Osteocyte (in vitro differentiated cells): ENCODE data around the gene TACSTD2. TPM values are rescaled to one million over a fixed set of nuclear protein-coding genes. Genes with fewer than 3 reads are reported as not detected.

Source experiments
- DNase-seq: peaks from one replicate; pipeline ENCODE4 v3.0.0; 2021; ENCODE audit warnings: mixed read lengths; ENCODE audit not compliant: unreplicated experiment; ENCODE audit errors: extremely low spot score
- H3K27ac Mint-ChIP-seq: one replicate; pipeline ENCODE4 v1.8.0; 2021; ENCODE audit warnings: mild to moderate bottlenecking, mixed read lengths; ENCODE audit not compliant: unreplicated experiment
- H3K27me3 Mint-ChIP-seq: one replicate; pipeline ENCODE4 v1.8.0; 2021; ENCODE audit warnings: mixed read lengths; ENCODE audit not compliant: unreplicated experiment
- H3K36me3 Mint-ChIP-seq: one replicate; pipeline ENCODE4 v1.8.0; 2021; ENCODE audit warnings: mixed read lengths; ENCODE audit not compliant: unreplicated experiment
- H3K4me1 Mint-ChIP-seq: one replicate; pipeline ENCODE4 v1.8.0; 2021; ENCODE audit warnings: mixed read lengths; ENCODE audit not compliant: unreplicated experiment
- H3K4me3 Mint-ChIP-seq: one replicate; pipeline ENCODE4 v1.8.0; 2021; ENCODE audit warnings: mild to moderate bottlenecking, moderate library complexity, mixed read lengths; ENCODE audit not compliant: unreplicated experiment
- H3K9me3 Mint-ChIP-seq: one replicate; pipeline ENCODE4 v1.8.0; 2021; ENCODE audit warnings: mixed read lengths; ENCODE audit not compliant: unreplicated experiment
- total RNA-seq: library from RNA; stranded (reverse); gene quantifications from 2 replicates; pipeline ENCODE4 v1.2.1, GENCODE V29; 2021
- TF ChIP-seq, protein P1 (sequence below): fragments of 200-600 bp; sonication (generic); IDR thresholded peaks from 2 replicates; pipeline ENCODE4 v1.5.0; 2021; ENCODE audit warnings: antibody characterized with exemption, mild to moderate bottlenecking, moderate library complexity

Gene TACSTD2
- total RNA-seq, 1 donor from 2014 or later = not detected

GRCh38 chr1:58588396-58588795 is 11.3 kb upstream of the TACSTD2 start:
- no peaks in the 10 kb centered on the region for H3K36me3 Mint-ChIP-seq
- TF ChIP-seq, protein P1, sequence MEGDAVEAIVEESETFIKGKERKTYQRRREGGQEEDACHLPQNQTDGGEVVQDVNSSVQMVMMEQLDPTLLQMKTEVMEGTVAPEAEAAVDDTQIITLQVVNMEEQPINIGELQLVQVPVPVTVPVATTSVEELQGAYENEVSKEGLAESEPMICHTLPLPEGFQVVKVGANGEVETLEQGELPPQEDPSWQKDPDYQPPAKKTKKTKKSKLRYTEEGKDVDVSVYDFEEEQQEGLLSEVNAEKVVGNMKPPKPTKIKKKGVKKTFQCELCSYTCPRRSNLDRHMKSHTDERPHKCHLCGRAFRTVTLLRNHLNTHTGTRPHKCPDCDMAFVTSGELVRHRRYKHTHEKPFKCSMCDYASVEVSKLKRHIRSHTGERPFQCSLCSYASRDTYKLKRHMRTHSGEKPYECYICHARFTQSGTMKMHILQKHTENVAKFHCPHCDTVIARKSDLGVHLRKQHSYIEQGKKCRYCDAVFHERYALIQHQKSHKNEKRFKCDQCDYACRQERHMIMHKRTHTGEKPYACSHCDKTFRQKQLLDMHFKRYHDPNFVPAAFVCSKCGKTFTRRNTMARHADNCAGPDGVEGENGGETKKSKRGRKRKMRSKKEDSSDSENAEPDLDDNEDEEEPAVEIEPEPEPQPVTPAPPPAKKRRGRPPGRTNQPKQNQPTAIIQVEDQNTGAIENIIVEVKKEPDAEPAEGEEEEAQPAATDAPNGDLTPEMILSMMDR = no peak
- H3K4me1 Mint-ChIP-seq = peaks cover 35% of the 10 kb centered on the region
- H3K27ac Mint-ChIP-seq = no peak overlapping the region
- no peak overlapping the region for H3K4me3 Mint-ChIP-seq
- H3K27me3 Mint-ChIP-seq = peaks cover 17% of the 10 kb centered on the region
- DNase-seq = no peak
- H3K9me3 Mint-ChIP-seq = no peaks in the 10 kb centered on the region

DNA sequence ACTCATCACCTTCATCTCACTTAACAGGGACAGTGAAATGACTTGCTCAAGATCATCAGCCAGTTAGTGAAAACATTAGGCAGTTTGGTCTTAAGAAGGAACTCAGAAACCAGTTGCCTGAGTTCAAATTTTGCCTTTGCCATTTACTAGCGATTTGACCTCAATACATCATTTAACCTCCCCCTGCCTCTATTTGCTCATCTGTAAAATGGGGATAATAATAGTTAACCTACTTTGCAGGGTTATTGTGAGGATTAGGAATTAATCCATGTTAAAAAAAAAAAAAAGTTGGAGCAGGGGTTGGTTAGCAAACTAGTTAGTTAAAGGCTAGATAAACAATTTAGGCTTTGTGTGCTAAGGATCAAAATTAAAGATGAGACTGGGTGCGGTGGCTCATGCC is 10.6 kb upstream of the TACSTD2 start:
- H3K4me3 Mint-ChIP-seq = no peak overlapping the region
- H3K27ac Mint-ChIP-seq = no peak overlapping the region
- peaks cover 17% of the 10 kb centered on the region for H3K27me3 Mint-ChIP-seq
- H3K36me3 Mint-ChIP-seq = no peaks in the 10 kb centered on the region
- TF ChIP-seq, protein P1 = no peak
- no peaks in the 10 kb centered on the region for H3K9me3 Mint-ChIP-seq
- peaks cover 33% of the 10 kb centered on the region for H3K4me1 Mint-ChIP-seq
- no peak for DNase-seq

- Mint-ChIP-seq H3K27ac (no peak overlapping the region), H3K4me1 (peaks cover 24% of the 10 kb centered on the region), H3K9me3 (no peaks in the 10 kb centered on the region), H3K27me3 (peaks cover 17% of the 10 kb centered on the region), H3K4me3 (no peak overlapping the region), H3K36me3 (no peaks in the 10 kb centered on the region)
- DNase-seq = no peak
- TF ChIP-seq, protein P1 = no peak
Measured at GRCh38 chr1:58586271-58586670, 9.2 kb upstream of the TACSTD2 start.

- H3K9me3 Mint-ChIP-seq = no peaks in the 10 kb centered on the region
- H3K36me3 Mint-ChIP-seq = no peaks in the 10 kb centered on the region
- H3K27ac Mint-ChIP-seq = no peak overlapping the region
- DNase-seq = no peak
- TF ChIP-seq, protein P1 = no peak
- H3K27me3 Mint-ChIP-seq = peaks cover 16% of the 10 kb centered on the region
- H3K4me3 Mint-ChIP-seq = no peak overlapping the region
- H3K4me1 Mint-ChIP-seq = peaks cover 24% of the 10 kb centered on the region
Measured at GRCh38 chr1:58585581-58586151, 8.6 kb upstream of the TACSTD2 start.

DNA sequence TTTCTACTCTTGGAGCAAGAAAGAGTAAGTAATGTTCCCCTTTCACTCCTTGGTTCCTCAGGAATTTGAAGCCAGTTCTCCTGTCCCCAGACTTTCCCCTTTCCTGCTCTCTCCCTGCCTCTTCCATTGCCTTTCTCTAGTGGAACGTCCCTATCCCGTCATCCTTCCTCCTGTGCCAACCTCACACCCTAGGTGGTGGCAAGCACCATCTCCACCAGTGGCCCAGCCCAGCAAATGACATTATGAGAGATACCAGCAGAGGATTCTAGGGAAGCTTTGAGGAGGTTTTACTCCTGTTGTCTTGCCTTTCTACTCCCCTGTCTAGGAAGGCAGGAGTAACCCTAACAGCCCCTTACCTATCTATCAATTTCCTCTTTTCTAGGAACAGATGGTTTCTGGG is 8.1 kb upstream of the TACSTD2 start:
- Mint-ChIP-seq H3K36me3 (no peaks in the 10 kb centered on the region), H3K4me3 (no peak overlapping the region), H3K4me1 (peaks cover 24% of the 10 kb centered on the region), H3K9me3 (no peaks in the 10 kb centered on the region), H3K27me3 (peaks cover 12% of the 10 kb centered on the region), H3K27ac (no peak overlapping the region)
- TF ChIP-seq, protein P1 = no peak
- no peak for DNase-seq
